ENCODE data around the gene HDAC11. TPM values are rescaled to one million over a fixed set of nuclear protein-coding genes. Genes with fewer than 3 reads are reported as not detected.

Gene HDAC11
- polyA plus RNA-seq, 2 of the 4 experiments (the other 2 are of a cell fraction), result 5.6 to 8.4 TPM

DNA sequence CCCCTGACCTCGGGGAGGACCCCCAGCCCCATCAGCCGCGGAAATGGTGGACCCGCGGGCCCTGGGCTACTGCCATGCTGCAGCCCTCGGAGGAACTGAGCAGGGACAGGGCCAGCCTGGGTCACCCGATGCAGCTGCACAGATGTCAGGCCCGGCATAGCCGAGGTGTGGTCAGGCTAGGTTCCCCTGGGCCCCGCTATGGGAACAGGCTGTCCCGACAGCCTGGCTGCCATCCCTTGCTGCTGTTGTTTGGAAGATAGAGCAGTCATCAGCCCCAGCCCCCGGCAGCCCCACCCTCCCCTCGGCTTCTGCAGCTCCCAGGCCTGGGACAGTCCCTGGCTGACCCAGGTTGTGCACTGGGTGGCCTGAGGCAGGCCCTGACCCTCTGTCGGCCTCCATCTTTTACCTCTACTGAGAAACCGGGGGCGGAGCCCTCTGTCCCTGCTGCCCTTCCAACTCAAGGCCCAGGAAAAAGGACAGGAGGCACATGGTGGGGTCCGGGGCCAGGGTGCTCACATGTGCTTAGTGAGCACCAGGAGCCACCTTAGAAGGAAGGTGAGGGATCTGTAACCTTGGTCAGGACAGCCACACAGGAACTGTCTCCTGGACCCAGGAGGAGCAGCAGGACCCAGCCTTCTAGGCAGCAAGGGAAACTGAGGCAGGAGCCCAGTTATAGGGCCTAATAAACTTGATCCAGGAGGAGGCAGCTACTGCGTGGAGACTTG is 37.3 kb downstream of the HDAC11 start:
- POLR2A ChIA-PET, result no interaction called here
- 71% methylated on average over 5 of the region's 18 CpGs for WGBS (ENCODE audit: missing lambda C conversion rate)
- TF ChIP-seq SMC3 (IDR thresholded peaks at IDR 0.05) (no peak), MYC (IDR thresholded peaks at IDR 0.05; ENCODE audit: borderline replicate concordance, low read length) (no peak), CHD4 (IDR thresholded peaks at IDR 0.05; ENCODE audit: borderline replicate concordance) (no peak), EHF (CRISPR knock-in tag; IDR thresholded peaks at IDR 0.05) (no peak), JUN (IDR thresholded peaks at IDR 0.05) (no peak), HOXA7 (CRISPR knock-in tag; IDR thresholded peaks at IDR 0.05) (no peak), CEBPB (IDR thresholded peaks at IDR 0.05) (no peak)
- CTCF ChIA-PET, result interaction anchor here (0.7 to 14.0 kb wide), 5 partner anchors 8 to 131 kb away, joined by 3 to 98 read pairs (median 4); no protein-coding TSS in a partner anchor
- Histone ChIP-seq H3K27ac (no peak overlapping the region), H3K9me3 (no peaks in the 10 kb centered on the region), H3K4me3 (no peak overlapping the region), H3K4me2 (no peak overlapping the region), H3K4me1 (no peaks in the 10 kb centered on the region)
- FAIRE-seq, result no peak
- no peak for ATAC-seq
- DNase-seq (ENCODE audit: low read depth in 1 of 2, low spot score in 1 of 2), result no peak

DNA sequence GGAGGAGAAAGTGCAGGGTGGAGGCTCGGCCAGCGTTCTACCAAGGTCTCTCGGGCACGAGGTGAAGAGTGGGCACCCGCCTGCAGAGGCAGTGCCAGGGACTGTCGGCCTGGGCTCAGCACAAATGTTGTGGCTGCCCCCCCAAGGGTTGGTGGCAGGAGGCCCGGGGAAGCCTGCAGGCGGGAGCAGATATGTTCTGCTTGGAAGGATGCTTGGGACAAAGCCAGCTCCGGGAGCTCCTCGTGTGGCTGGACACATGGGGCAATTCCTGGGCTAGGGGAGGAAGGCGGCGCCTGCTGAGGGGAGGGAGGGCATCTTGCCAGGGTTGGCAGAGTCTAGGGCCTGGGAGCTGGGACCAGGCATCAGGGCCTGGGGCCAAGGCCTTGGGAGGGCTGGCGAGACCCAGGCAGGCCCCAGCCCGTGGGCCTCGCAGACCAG is 38.4 kb downstream of the HDAC11 start:
- 0 out of 6 replicates have a peak, but pooled peaks of 1 of the 2 experiments have one; percentile 14 for ATAC-seq
- Histone ChIP-seq H3K9me3 (no peaks in the 10 kb centered on the region), H3K4me1 (no peaks in the 10 kb centered on the region), H3K4me2 (no peak overlapping the region), H3K4me3 (no peak overlapping the region), H3K27ac (no peak overlapping the region)
- FAIRE-seq, result no peak
- ChIA-PET CTCF (interaction anchor here (0.7 to 4.9 kb wide), 2 partner anchors 19 to 129 kb away, joined by 3 to 22 read pairs; no protein-coding TSS in a partner anchor), POLR2A (no interaction called here)
- no peak for DNase-seq (ENCODE audit: low read depth in 1 of 2, low spot score in 1 of 2)
- 85% methylated on average over 9 of the region's 15 CpGs for WGBS (ENCODE audit: missing lambda C conversion rate)
- TF ChIP-seq REST (IDR thresholded peaks at IDR 0.05) (no peak), CHD2 (IDR thresholded peaks at IDR 0.05; ENCODE audit: low read length, partially characterized antibody) (no peak)

DNA sequence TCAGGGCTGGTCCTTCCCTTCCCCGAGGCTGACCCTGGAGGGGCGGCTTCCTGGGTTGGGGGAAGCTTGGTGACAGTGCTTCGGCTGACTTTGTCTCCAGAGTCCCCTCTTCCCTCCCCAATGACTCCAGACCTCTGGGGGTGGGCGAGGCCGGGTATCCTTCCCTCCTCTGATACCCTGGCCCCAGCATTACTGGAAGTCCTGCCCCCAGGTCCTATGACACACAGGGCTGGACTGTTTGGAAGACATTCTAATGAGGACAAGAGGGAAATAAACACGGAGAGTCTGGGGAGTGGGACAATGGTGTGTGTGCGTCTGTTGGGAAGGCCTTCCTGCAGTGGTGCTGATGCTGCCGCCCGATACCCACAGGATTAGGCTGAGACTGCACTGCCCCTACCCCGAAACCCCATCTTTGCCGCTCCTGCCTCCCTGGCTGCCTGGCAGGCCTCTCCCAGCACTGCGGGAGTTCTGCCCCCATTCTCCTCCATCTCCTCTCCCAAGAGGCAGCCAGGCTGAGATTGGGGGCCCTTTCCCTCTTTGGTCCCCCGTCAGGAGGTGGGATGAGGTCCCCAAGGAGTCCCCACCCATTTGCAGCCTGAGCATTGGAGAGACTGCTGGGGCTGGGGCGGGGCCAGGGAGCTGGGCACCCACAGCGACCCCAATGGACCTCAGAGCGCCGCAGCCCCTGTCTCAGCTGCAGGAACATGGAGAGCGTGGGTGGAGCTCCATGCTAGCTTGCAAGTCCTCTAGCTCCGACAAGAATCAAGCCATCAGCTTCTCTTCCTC is 39.1 kb downstream of the HDAC11 start:
- CTCF ChIA-PET, result interaction anchor here (1.0 to 4.9 kb wide), 4 partner anchors 20 to 130 kb away, joined by 3 to 22 read pairs (median 11); no protein-coding TSS in a partner anchor
- WGBS (ENCODE audit: missing lambda C conversion rate), result 80% methylated on average over 18 of the region's 19 CpGs
- no peak for TF ChIP-seq REST (IDR thresholded peaks at IDR 0.05)
- TF ChIP-seq NR3C1 (IDR thresholded peaks at IDR 0.05), result no peak
- TF ChIP-seq HOXB13 (CRISPR knock-in tag; IDR thresholded peaks at IDR 0.05; ENCODE audit: low read depth), result no peak
- no peak for TF ChIP-seq NPAS2 (CRISPR knock-in tag; IDR thresholded peaks at IDR 0.05; ENCODE audit: borderline replicate concordance)
- no peak for TF ChIP-seq RCOR1 (IDR thresholded peaks at IDR 0.05; ENCODE audit: low read depth, low read length)
- no peak for TF ChIP-seq EHF (CRISPR knock-in tag; IDR thresholded peaks at IDR 0.05)
- TF ChIP-seq JUNB (IDR thresholded peaks at IDR 0.05), result no peak
- no peak for TF ChIP-seq ZNF302 (CRISPR knock-in tag; IDR thresholded peaks at IDR 0.05)
- TF ChIP-seq, protein P1, sequence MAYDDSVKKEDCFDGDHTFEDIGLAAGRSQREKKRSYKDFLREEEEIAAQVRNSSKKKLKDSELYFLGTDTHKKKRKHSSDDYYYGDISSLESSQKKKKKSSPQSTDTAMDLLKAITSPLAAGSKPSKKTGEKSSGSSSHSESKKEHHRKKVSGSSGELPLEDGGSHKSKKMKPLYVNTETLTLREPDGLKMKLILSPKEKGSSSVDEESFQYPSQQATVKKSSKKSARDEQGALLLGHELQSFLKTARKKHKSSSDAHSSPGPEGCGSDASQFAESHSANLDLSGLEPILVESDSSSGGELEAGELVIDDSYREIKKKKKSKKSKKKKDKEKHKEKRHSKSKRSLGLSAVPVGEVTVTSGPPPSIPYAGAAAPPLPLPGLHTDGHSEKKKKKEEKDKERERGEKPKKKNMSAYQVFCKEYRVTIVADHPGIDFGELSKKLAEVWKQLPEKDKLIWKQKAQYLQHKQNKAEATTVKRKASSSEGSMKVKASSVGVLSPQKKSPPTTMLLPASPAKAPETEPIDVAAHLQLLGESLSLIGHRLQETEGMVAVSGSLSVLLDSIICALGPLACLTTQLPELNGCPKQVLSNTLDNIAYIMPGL (CRISPR knock-in tag; IDR thresholded peaks at IDR 0.05; ENCODE audit: borderline replicate concordance), result no peak
- no peak for TF ChIP-seq KDM1A (IDR thresholded peaks at IDR 0.05; ENCODE audit: low read depth)
- TF ChIP-seq ZFP36 (IDR thresholded peaks at IDR 0.05; ENCODE audit: borderline replicate concordance, partially characterized antibody), result no peak
- TF ChIP-seq, protein P2, sequence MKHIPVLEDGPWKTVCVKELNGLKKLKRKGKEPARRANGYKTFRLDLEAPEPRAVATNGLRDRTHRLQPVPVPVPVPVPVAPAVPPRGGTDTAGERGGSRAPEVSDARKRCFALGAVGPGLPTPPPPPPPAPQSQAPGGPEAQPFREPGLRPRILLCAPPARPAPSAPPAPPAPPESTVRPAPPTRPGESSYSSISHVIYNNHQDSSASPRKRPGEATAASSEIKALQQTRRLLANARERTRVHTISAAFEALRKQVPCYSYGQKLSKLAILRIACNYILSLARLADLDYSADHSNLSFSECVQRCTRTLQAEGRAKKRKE (CRISPR knock-in tag; IDR thresholded peaks at IDR 0.05; ENCODE audit: low read depth), result no peak
- TF ChIP-seq KDM5A (IDR thresholded peaks at IDR 0.05), result no peak

More for the DNA sequence above, 39.1 kb downstream of the HDAC11 start:
- peak in 1 of 2 experiments; percentile 21; a peak in 2 of 6 replicates for ATAC-seq
- Histone ChIP-seq H3K4me2 (no peak overlapping the region), H3K27ac (no peak overlapping the region), H3K9me3 (no peaks in the 10 kb centered on the region), H3K4me3 (no peak overlapping the region), H3K4me1 (no peaks in the 10 kb centered on the region)
- DNase-seq (ENCODE audit: low read depth in 1 of 2, low spot score in 1 of 2), result no peak
- no peak for FAIRE-seq
- POLR2A ChIA-PET, result no interaction called here

All from A549 (cell line).